ENCODE measurements around the gene ORAI1. TPM values are rescaled to one million over a fixed set of nuclear protein-coding genes. Genes with fewer than 3 reads are reported as not detected.

The ORAI1 gene
- total RNA-seq, 4 donors from 2014 or later: 3.3 to 17.4 (median 8.7) TPM

- no peak for DNase-seq
- peaks cover 0 to 8% (median 0%) of the 10 kb centered on the region in 4 donors for H3K4me1 ChIP-seq
- H3K27ac ChIP-seq: peak overlapping the region in 1 of 4 donors; percentile 67
These were observed 15.0 kb upstream of the ORAI1 start for GRCh38 chr12:121611306-121611705.

GRCh38 chr12:121613462-121613861, 12.9 kb upstream of the ORAI1 start:
- Histone ChIP-seq H3K4me3 (no peak overlapping the region), H3K36me3 (no peaks in the 10 kb centered on the region), H3K4me1 (peaks cover 0 to 8% (median 0%) of the 10 kb centered on the region in 4 donors), H3K27ac (no peak overlapping the region), H3K27me3 (no peaks in the 10 kb centered on the region), H3K9me3 (no peaks in the 10 kb centered on the region)
- DNase-seq: no peak
- TF ChIP-seq CTCF (IDR thresholded peaks at IDR 0.05) (no peak), POLR2A (IDR thresholded peaks at IDR 0.05) (no peak)

More at GRCh38 chr12:121611306-121611705, 15.0 kb upstream of the ORAI1 start:
- TF ChIP-seq CTCF (IDR thresholded peaks at IDR 0.05): no peak
- TF ChIP-seq POLR2A (IDR thresholded peaks at IDR 0.05): no peak
- no peaks in the 10 kb centered on the region for H3K36me3 ChIP-seq
- no peak overlapping the region for H3K4me3 ChIP-seq
- no peaks in the 10 kb centered on the region for H3K9me3 ChIP-seq
- H3K27me3 ChIP-seq: no peaks in the 10 kb centered on the region

GRCh38 chr12:121614872-121615467, 11.4 kb upstream of the ORAI1 start:
- no peak overlapping the region for H3K27ac ChIP-seq
- H3K36me3 ChIP-seq: no peaks in the 10 kb centered on the region
- TF ChIP-seq CTCF (IDR thresholded peaks at IDR 0.05) (no peak), POLR2A (IDR thresholded peaks at IDR 0.05) (no peak)
- no peak for DNase-seq
- peaks cover 0 to 8% (median 0%) of the 10 kb centered on the region in 4 donors for H3K4me1 ChIP-seq
- H3K4me3 ChIP-seq: no peak overlapping the region
- H3K27me3 ChIP-seq: no peaks in the 10 kb centered on the region
- no peaks in the 10 kb centered on the region for H3K9me3 ChIP-seq

GRCh38 chr12:121618659-121619233, 7.6 kb upstream of the ORAI1 start:
- H3K27me3 ChIP-seq: no peaks in the 10 kb centered on the region
- no peak overlapping the region for H3K27ac ChIP-seq
- H3K36me3 ChIP-seq: no peaks in the 10 kb centered on the region
- H3K9me3 ChIP-seq: no peaks in the 10 kb centered on the region
- H3K4me1 ChIP-seq: no peaks in the 10 kb centered on the region
- no peak overlapping the region for H3K4me3 ChIP-seq
- no peak for DNase-seq
- TF ChIP-seq CTCF (IDR thresholded peaks at IDR 0.05) (no peak), POLR2A (IDR thresholded peaks at IDR 0.05) (no peak)

DNA sequence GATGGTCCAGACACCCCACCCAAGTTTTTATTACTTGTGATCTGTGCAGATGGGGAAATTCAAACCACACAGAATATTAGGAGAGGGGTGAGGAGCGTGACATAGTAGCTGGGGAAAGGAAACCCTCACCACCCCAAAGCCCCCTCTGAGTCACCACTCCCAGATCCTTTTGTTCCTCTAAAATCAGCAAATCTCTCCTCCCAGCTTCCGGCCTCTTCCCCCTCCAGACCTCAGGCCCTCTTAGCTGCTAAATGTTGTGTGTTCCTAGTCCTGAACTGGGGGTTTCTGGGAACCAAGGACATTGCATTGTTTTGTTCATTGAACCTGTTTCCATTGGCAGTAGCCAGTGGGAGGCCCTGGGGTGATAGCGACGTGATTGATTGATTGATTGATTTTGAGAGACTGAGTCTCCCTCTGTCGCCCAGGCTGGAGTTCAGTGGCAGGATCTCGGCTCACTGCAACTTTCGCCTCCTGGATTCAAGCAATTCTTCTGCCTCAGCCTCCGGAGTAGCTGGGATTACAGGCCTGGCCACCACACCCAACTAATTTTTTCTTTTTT, 5.9 kb upstream of the ORAI1 start:
- H3K27ac ChIP-seq: no peak overlapping the region
- no peak for DNase-seq
- TF ChIP-seq CTCF (IDR thresholded peaks at IDR 0.05) (no peak), POLR2A (IDR thresholded peaks at IDR 0.05) (no peak)
- no peak overlapping the region for H3K4me3 ChIP-seq
- no peaks in the 10 kb centered on the region for H3K9me3 ChIP-seq
- H3K36me3 ChIP-seq: no peaks in the 10 kb centered on the region
- peaks cover 3 to 7% (median 3%) of the 10 kb centered on the region in 4 donors for H3K4me1 ChIP-seq
- no peaks in the 10 kb centered on the region for H3K27me3 ChIP-seq
